ENCODE data around the gene CFAP126.
A peak's percentile ranks its signal among the peaks of the same experiment; 100 is the strongest.
"Not testable (repeated sequence)": the region's sequence is repeated elsewhere in the genome, so short reads cannot be mapped to it uniquely, and the experiment has no call there.

Gene CFAP126

GRCh38 chr1:161367684-161368400 lies at the start of gene CFAP126:
CFAP126 (minus strand) TSS chr1:161367876; CDS start chr1:161367868, 8 bp downstream.
- no peak within 1 kb of the TSS for H3K4me2 ChIP-seq (ENCODE audit: low read length)
- H3K27me3 ChIP-seq (ENCODE audit: low read depth, low read length), result no peaks in the 10 kb centered on the region
- TF ChIP-seq CTCF (IDR thresholded peaks at IDR 0.05; ENCODE audit: low read depth, low read length), result peak; percentile 34
- TF ChIP-seq EZH2phosphoT487 (IDR thresholded peaks at IDR 0.05; ENCODE audit: low read depth), result no peak
- no peak within 1 kb of the TSS for H2AFZ ChIP-seq (ENCODE audit: low read depth, low read length)
- H3K79me2 ChIP-seq (ENCODE audit: low read length), result no peaks in the 10 kb centered on the region
- H3K4me1 ChIP-seq (ENCODE audit: low read length), result peaks cover 9% of the 10 kb centered on the region
- H3K4me3 ChIP-seq (ENCODE audit: low read length), result no peak within 1 kb of the TSS
- H4K20me1 ChIP-seq (ENCODE audit: insufficient read depth, low read length), result no peaks in the 10 kb centered on the region
- H3K9me3 ChIP-seq (ENCODE audit: insufficient read depth, low read length), result no peaks in the 10 kb centered on the region
- H3K36me3 ChIP-seq (replicated peaks; ENCODE audit: low read depth, low read length), result peaks cover 11% of the 10 kb centered on the region
- no peak within 1 kb of the TSS for H3K9ac ChIP-seq (ENCODE audit: low read length)
- no peak within 1 kb of the TSS for H3K27ac ChIP-seq (ENCODE audit: low read length)

- H2AFZ ChIP-seq (ENCODE audit: low read depth, low read length); H3K9ac ChIP-seq (ENCODE audit: low read length); H3K4me2 ChIP-seq (ENCODE audit: low read length); H4K20me1 ChIP-seq (ENCODE audit: insufficient read depth, low read length); H3K79me2 ChIP-seq (ENCODE audit: low read length); H3K27me3 ChIP-seq (ENCODE audit: low read depth, low read length); H3K4me3 ChIP-seq (ENCODE audit: low read length); H3K36me3 ChIP-seq (replicated peaks; ENCODE audit: low read depth, low read length); H3K27ac ChIP-seq (ENCODE audit: low read length); H3K4me1 ChIP-seq (ENCODE audit: low read length); H3K9me3 ChIP-seq (ENCODE audit: insufficient read depth, low read length): not testable (repeated sequence)
Measured at GRCh38 chr1:161413050-161413449, 45.4 kb upstream of the CFAP126 start.

- not testable (repeated sequence) for H3K27me3 ChIP-seq (ENCODE audit: low read depth, low read length); H3K4me1 ChIP-seq (ENCODE audit: low read length); H3K36me3 ChIP-seq (replicated peaks; ENCODE audit: low read depth, low read length); H3K4me2 ChIP-seq (ENCODE audit: low read length); H3K4me3 ChIP-seq (ENCODE audit: low read length); H3K9ac ChIP-seq (ENCODE audit: low read length); H3K27ac ChIP-seq (ENCODE audit: low read length); H4K20me1 ChIP-seq (ENCODE audit: insufficient read depth, low read length); H2AFZ ChIP-seq (ENCODE audit: low read depth, low read length); H3K9me3 ChIP-seq (ENCODE audit: insufficient read depth, low read length); H3K79me2 ChIP-seq (ENCODE audit: low read length)
Measured at GRCh38 chr1:161410636-161410970, 42.9 kb upstream of the CFAP126 start.

- not testable (repeated sequence) for H3K36me3 ChIP-seq (replicated peaks; ENCODE audit: low read depth, low read length); H4K20me1 ChIP-seq (ENCODE audit: insufficient read depth, low read length); H2AFZ ChIP-seq (ENCODE audit: low read depth, low read length); H3K9ac ChIP-seq (ENCODE audit: low read length); H3K79me2 ChIP-seq (ENCODE audit: low read length); H3K27me3 ChIP-seq (ENCODE audit: low read depth, low read length); H3K4me1 ChIP-seq (ENCODE audit: low read length); H3K4me3 ChIP-seq (ENCODE audit: low read length); H3K9me3 ChIP-seq (ENCODE audit: insufficient read depth, low read length); H3K27ac ChIP-seq (ENCODE audit: low read length)
- H3K4me2 ChIP-seq (ENCODE audit: low read length), result peak overlapping the region; percentile 40
Measured at GRCh38 chr1:161409848-161410635, 42.4 kb upstream of the CFAP126 start.

- Histone ChIP-seq H3K4me1 (ENCODE audit: low read length) (peaks cover 9% of the 10 kb centered on the region), H3K27me3 (ENCODE audit: low read depth, low read length) (0 out of 2 replicates have a peak, but pooled peaks cover 6% of the 10 kb centered on the region), H3K79me2 (ENCODE audit: low read length) (no peaks in the 10 kb centered on the region), H3K36me3 (replicated peaks; ENCODE audit: low read depth, low read length) (no peaks in the 10 kb centered on the region), H3K4me2 (ENCODE audit: low read length) (no peak overlapping the region), H2AFZ (ENCODE audit: low read depth, low read length) (no peak overlapping the region), H4K20me1 (ENCODE audit: insufficient read depth, low read length) (no peaks in the 10 kb centered on the region), H3K27ac (ENCODE audit: low read length) (no peak overlapping the region), H3K9ac (ENCODE audit: low read length) (no peak overlapping the region), H3K9me3 (ENCODE audit: insufficient read depth, low read length) (no peaks in the 10 kb centered on the region), H3K4me3 (ENCODE audit: low read length) (no peak overlapping the region)
- TF ChIP-seq EZH2phosphoT487 (IDR thresholded peaks at IDR 0.05; ENCODE audit: low read depth) (no peak), CTCF (IDR thresholded peaks at IDR 0.05; ENCODE audit: low read depth, low read length) (no peak)
Measured at GRCh38 chr1:161408429-161409052, 40.9 kb upstream of the CFAP126 start.
